IMR-90 (cell line): ENCODE measurements around the gene GALNT17. TPM values are rescaled to one million over a fixed set of nuclear protein-coding genes. Genes with fewer than 3 reads are reported as not detected.

Experiments
- ATAC-seq: fragments of 200-7000 bp; cut with Tn5 transposase; 2 replicates; pipeline ENCODE4 v1.9.1; 2020; ENCODE audit warnings: low read depth, mild to moderate bottlenecking, moderate library complexity
- BruUV-seq: library from RNA; stranded (reverse); fragments of 400-500 nt; replicated peaks from 2 replicates; lab custom pipeline; 2021; lab: Mats Ljungman, UMichigan
- CTCF ChIA-PET: fragments of 300-600 bp; formaldehyde crosslinking; extraction: SDS; loops from one replicate; lab custom pipeline; 2021; ENCODE audit warnings: antibody characterized with exemption; lab: Yijun Ruan, JAX
- POLR2A ChIA-PET: fragments of 300-600 bp; sonication (Branson Sonifier 250); formaldehyde crosslinking; loops from one replicate; lab custom pipeline; 2022; ENCODE audit warnings: antibody characterized with exemption; ENCODE audit not compliant: unreplicated experiment; lab: Charles Lee
- DNase-seq: peaks from one replicate; pipeline ENCODE4 v3.0.0; 2013
- H2AFZ ChIP-seq: replicated peaks from 2 replicates; pipeline ENCODE3; 2013; ENCODE audit warnings: low read length, mild to moderate bottlenecking; ENCODE audit not compliant: poor library complexity
- H2AK5ac ChIP-seq: 2 replicates; pipeline ENCODE4 v1.6.1; 2013; ENCODE audit warnings: low read depth, low read length, inconsistent platforms
- H2AK9ac ChIP-seq: replicated peaks from 2 replicates; pipeline ENCODE3; 2013; ENCODE audit warnings: mild to moderate bottlenecking, low read depth, low read length, moderate library complexity; ENCODE audit not compliant: poor library complexity
- H2BK120ac ChIP-seq: 2 replicates; pipeline ENCODE4 v1.6.1; 2013; ENCODE audit warnings: low read depth, low read length, inconsistent platforms
- H2BK15ac ChIP-seq: 3 replicates; pipeline ENCODE4 v1.6.1; 2013; ENCODE audit warnings: low read depth, low read length, inconsistent platforms
- H2BK20ac ChIP-seq: 2 replicates; pipeline ENCODE4 v1.6.1; 2013; ENCODE audit warnings: low read depth, mild to moderate bottlenecking, inconsistent platforms, low read length, moderate library complexity
- H2BK5ac ChIP-seq: 2 replicates; pipeline ENCODE4 v1.6.1; 2013; ENCODE audit warnings: mild to moderate bottlenecking, low read depth, low read length, inconsistent platforms; ENCODE audit not compliant: poor library complexity, severe bottlenecking
- H3K14ac ChIP-seq: replicated peaks from 2 replicates; pipeline ENCODE4 v1.6.1; 2013; ENCODE audit warnings: low read depth, low read length, inconsistent platforms
- H3K18ac ChIP-seq: 2 replicates; pipeline ENCODE4 v1.6.1; 2013; ENCODE audit warnings: low read depth, low read length, control low read depth
- H3K23ac ChIP-seq: 2 replicates; pipeline ENCODE4 v1.6.1; 2013; ENCODE audit warnings: low read depth, low read length, inconsistent platforms
- H3K27ac ChIP-seq: 2 replicates; pipeline ENCODE4 v1.5.1; 2013; ENCODE audit warnings: mild to moderate bottlenecking, control low read depth, low read length; ENCODE audit not compliant: insufficient read depth
- H3K27me3 ChIP-seq: 2 replicates; pipeline ENCODE4 v1.6.1; 2013; ENCODE audit warnings: low read length; ENCODE audit not compliant: control insufficient read depth, insufficient read depth
- H3K36me3 ChIP-seq: 2 replicates; pipeline ENCODE4 v1.6.1; 2013; ENCODE audit warnings: low read length, mixed read lengths; ENCODE audit not compliant: control insufficient read depth, insufficient read depth
- H3K4ac ChIP-seq: 2 replicates; pipeline ENCODE4 v1.6.1; 2013; ENCODE audit warnings: low read depth, low read length, inconsistent platforms
- H3K4me1 ChIP-seq: 2 replicates; pipeline ENCODE4 v1.6.1; 2013; ENCODE audit warnings: low read length, mixed read lengths; ENCODE audit not compliant: control insufficient read depth, insufficient read depth
- H3K4me2 ChIP-seq: 2 replicates; pipeline ENCODE4 v1.6.1; 2013; ENCODE audit warnings: low read depth, mild to moderate bottlenecking, control low read depth, low read length, moderate library complexity
- H3K4me3 ChIP-seq: 2 replicates; pipeline ENCODE4 v1.5.1; 2013; ENCODE audit warnings: low read depth, mild to moderate bottlenecking, control low read depth, low read length, moderate library complexity; ENCODE audit not compliant: insufficient read depth
- H3K56ac ChIP-seq: 2 replicates; pipeline ENCODE4 v1.6.1; 2013; ENCODE audit warnings: low read length, inconsistent platforms; ENCODE audit not compliant: insufficient read depth; ENCODE audit errors: extremely low read depth
- H3K79me1 ChIP-seq, 2 experiments: 2 replicates each; pipeline ENCODE4 v1.6.1; 2013; ENCODE audit warnings: low read length in 2 of 2, inconsistent platforms in 1 of 2, low read depth in 1 of 2
- H3K9ac ChIP-seq: 2 replicates; pipeline ENCODE4 v1.6.1; 2013; ENCODE audit warnings: low read depth, low read length, control low read depth
- H3K9me1 ChIP-seq: 2 replicates; pipeline ENCODE4 v1.6.1; 2013; ENCODE audit warnings: low read length, inconsistent platforms; ENCODE audit not compliant: insufficient read depth
- H3K9me3 ChIP-seq: 2 replicates; pipeline ENCODE4 v1.6.1; 2013; ENCODE audit warnings: low read length; ENCODE audit not compliant: control insufficient read depth, insufficient read depth
- H4K20me1 ChIP-seq: 2 replicates; pipeline ENCODE4 v1.6.1; 2013; ENCODE audit warnings: low read length, inconsistent platforms; ENCODE audit not compliant: insufficient read depth
- H4K5ac ChIP-seq: 2 replicates; pipeline ENCODE4 v1.6.1; 2013; ENCODE audit warnings: mild to moderate bottlenecking, low read depth, low read length, control low read depth
- H4K8ac ChIP-seq, 2 experiments: 2 replicates each; pipeline ENCODE4 v1.6.1; 2013; ENCODE audit warnings: low read depth in 2 of 2, low read length in 2 of 2, control low read depth in 1 of 2, inconsistent platforms in 1 of 2
- H4K91ac ChIP-seq: 2 replicates; pipeline ENCODE4 v1.6.1; 2013; ENCODE audit warnings: low read depth, low read length, inconsistent platforms; ENCODE audit not compliant: insufficient read depth
- MAZ ChIP-seq: IDR thresholded peaks from 2 replicates; pipeline ENCODE4 v1.6.1; 2012; ENCODE audit warnings: low read depth, mild to moderate bottlenecking, low read length, improper control_type of control experiment, moderate library complexity, borderline replicate concordance
- WGBS, 2 experiments: methylation state at CpG; one replicate each; pipeline versions ENCODE4 v1.1.5 to v1.1.7; 2013; ENCODE audit warnings: missing lambda C conversion rate in 2 of 2; ENCODE audit not compliant: insufficient read length in 1 of 2; ENCODE audit errors: extremely low coverage in 2 of 2; 5-methylcytosine and 5-hydroxymethylcytosine counted together
- dilution Hi-C: fragments of 300-500 bp; cut with HindIII; formaldehyde crosslinking; loops from one replicate; pipeline ENCODE4 v1.14.3; 2018; ENCODE audit warnings: low sequenced_read_pairs; ENCODE audit not compliant: unreplicated experiment
- in situ Hi-C: fragments of 300-500 bp; cut with MboI; formaldehyde crosslinking; loops from 3 replicates; pipeline ENCODE4 v1.14.3; 2019; ENCODE audit warnings: low sequenced_read_pairs, inconsistent platforms, mixed read lengths
- intact Hi-C: fragments of 100-400 bp; cut with micrococcal nuclease; formaldehyde crosslinking; loops from 2 replicates; pipeline ENCODE4 v1.10.0; 2022
- polyA plus RNA-seq, 3 experiments: library from polyadenylated mRNA; depleted of rRNA; stranded (reverse); fragments of >200 nt; gene quantifications; 2 replicates each; pipeline ENCODE4 v1.2.3, GENCODE V29; 2012; ENCODE audit warnings: low replicate concordance in 1 of 3
- total RNA-seq: library from RNA; depleted of rRNA; stranded (reverse); fragments of >200 nt; gene quantifications from 2 replicates; pipeline ENCODE4 v1.2.3, GENCODE V29; 2012
- TF ChIP-seq, protein P1 (sequence below): fragments of 150-350 bp; IDR thresholded peaks from 2 replicates; pipeline ENCODE4 v1.6.1; 2017; ENCODE audit warnings: mild to moderate bottlenecking, antibody characterized with exemption, low read length, low read depth

Gene GALNT17
- total and polyA plus RNA-seq, 2 of the 4 experiments (the other 2 are of a cell fraction), result not detected

DNA sequence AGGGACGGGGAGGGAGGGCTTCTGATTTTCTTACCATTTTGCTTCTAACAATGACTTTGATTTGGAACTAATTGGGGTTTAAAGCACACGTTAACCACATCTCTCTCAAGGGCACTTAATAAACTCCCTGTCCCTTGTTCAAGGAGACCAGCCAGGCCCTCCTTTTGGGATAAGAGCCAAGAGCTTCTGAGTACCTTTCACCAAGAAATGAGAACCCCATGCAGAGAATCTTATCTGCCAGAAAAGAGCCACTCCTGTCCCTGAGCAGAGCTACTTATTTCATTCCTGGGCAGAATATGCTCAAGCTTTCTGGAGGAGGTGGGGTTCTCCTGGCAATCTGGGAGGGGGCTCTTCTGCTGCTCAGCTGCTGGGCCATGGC, 574.6 kb downstream of the GALNT17 start:
- H3K23ac ChIP-seq, result no peak overlapping the region
- ChIA-PET POLR2A (no interaction called here), CTCF (no interaction called here)
- no peaks in the 10 kb centered on the region for H3K9me1 ChIP-seq
- H2BK5ac ChIP-seq, result no peak overlapping the region
- no peak overlapping the region for H3K18ac ChIP-seq
- H4K20me1 ChIP-seq, result no peaks in the 10 kb centered on the region
- no peak overlapping the region for H2BK20ac ChIP-seq
- WGBS, 2 experiments, result no CpG with 5 or more reads among the region's 2 CpGs
- H3K9ac ChIP-seq, result no peak overlapping the region
- H4K91ac ChIP-seq, result no peak overlapping the region
- dilution Hi-C loops (no loop called here), intact Hi-C loops (no loop called here), in situ Hi-C loops (no loop called here)
- no peak overlapping the region for H2BK120ac ChIP-seq
- no peak for ATAC-seq
- H3K4me2 ChIP-seq, result no peak overlapping the region
- H2AK5ac ChIP-seq, result no peak overlapping the region
- no peak for TF ChIP-seq MAZ
- TF ChIP-seq, protein P1, sequence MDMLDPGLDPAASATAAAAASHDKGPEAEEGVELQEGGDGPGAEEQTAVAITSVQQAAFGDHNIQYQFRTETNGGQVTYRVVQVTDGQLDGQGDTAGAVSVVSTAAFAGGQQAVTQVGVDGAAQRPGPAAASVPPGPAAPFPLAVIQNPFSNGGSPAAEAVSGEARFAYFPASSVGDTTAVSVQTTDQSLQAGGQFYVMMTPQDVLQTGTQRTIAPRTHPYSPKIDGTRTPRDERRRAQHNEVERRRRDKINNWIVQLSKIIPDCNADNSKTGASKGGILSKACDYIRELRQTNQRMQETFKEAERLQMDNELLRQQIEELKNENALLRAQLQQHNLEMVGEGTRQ, result no peak
- H4K5ac ChIP-seq, result no peak overlapping the region
- H3K9me3 ChIP-seq, result peaks cover 9% of the 10 kb centered on the region; the same call in 1 of the 2 replicates
- no peak overlapping the region for H4K8ac ChIP-seq
- no TSS peak for BruUV-seq
- H2AFZ ChIP-seq, result no peak overlapping the region
- no peaks in the 10 kb centered on the region for H3K4me1 ChIP-seq
- no peaks in the 10 kb centered on the region for H3K36me3 ChIP-seq
- no peak overlapping the region for H3K56ac ChIP-seq
- no peaks in the 10 kb centered on the region for H3K27me3 ChIP-seq
- H3K79me1 ChIP-seq, result no peaks in the 10 kb centered on the region
- no peak overlapping the region for H3K4ac ChIP-seq
- H3K27ac ChIP-seq, result no peak overlapping the region
- no peak for DNase-seq
- no peak overlapping the region for H2BK15ac ChIP-seq
- no peak overlapping the region for H3K4me3 ChIP-seq
- H2AK9ac ChIP-seq, result no peak overlapping the region
- no peak overlapping the region for H3K14ac ChIP-seq
